Aorta (tissue), 5 donors: ENCODE data around the gene SIRPB1. TPM values are rescaled to one million over a fixed set of nuclear protein-coding genes. Genes with fewer than 3 reads are reported as not detected.

ENCODE experiments used
- ATAC-seq: fragments of 200-7000 bp; cut with Tn5 transposase; one replicate; pipeline ENCODE4 v1.9.1; 2022; ENCODE audit warnings: moderate library complexity; ENCODE audit not compliant: low FRiP score
- DNase-seq, 2 donors: peaks; one replicate each; pipeline ENCODE4 v3.0.0-alpha.2; 2020
- H3K27ac ChIP-seq, 2 donors: one replicate each; pipeline ENCODE4 v1.5.1; 2013; ENCODE audit warnings: low read length in 2 of 2, mild to moderate bottlenecking in 2 of 2, moderate library complexity in 2 of 2, control low read depth in 1 of 2, inconsistent platforms in 1 of 2, low read depth in 1 of 2
- H3K27me3 ChIP-seq, 2 donors: one replicate each; pipeline ENCODE4 v1.6.1; 2013; ENCODE audit warnings: control low read depth in 1 of 2, low read length in 1 of 2, mild to moderate bottlenecking in 1 of 2, moderate library complexity in 1 of 2; ENCODE audit not compliant: insufficient read depth in 2 of 2, control insufficient read depth in 1 of 2
- H3K36me3 ChIP-seq, 2 donors: one replicate each; pipeline ENCODE4 v1.6.1; 2013; ENCODE audit warnings: control low read depth in 1 of 2, low read length in 1 of 2, mild to moderate bottlenecking in 1 of 2; ENCODE audit not compliant: insufficient read depth in 2 of 2, control insufficient read depth in 1 of 2
- H3K4me1 ChIP-seq, 2 donors: one replicate each; pipeline ENCODE4 v1.6.1; 2013; ENCODE audit warnings: low read length in 2 of 2, control low read depth in 1 of 2, mild to moderate bottlenecking in 1 of 2, moderate library complexity in 1 of 2; ENCODE audit not compliant: insufficient read depth in 2 of 2, control insufficient read depth in 1 of 2
- H3K4me3 ChIP-seq, 2 donors: one replicate each; pipeline ENCODE4 v1.5.1; 2013; ENCODE audit warnings: low read length in 2 of 2, control low read depth in 1 of 2, mild to moderate bottlenecking in 1 of 2
- H3K9me3 ChIP-seq: one replicate; pipeline ENCODE4 v1.6.1; 2013; ENCODE audit warnings: mild to moderate bottlenecking, low read length; ENCODE audit not compliant: control insufficient read depth
- WGBS, 2 donors: extraction: QIAGEN DNeasy Blood & Tissue Kit; methylation state at CpG; one replicate each; pipeline ENCODE4 v1.1.7; 2013; 5-methylcytosine and 5-hydroxymethylcytosine counted together
- intact Hi-C, 2 donors: fragments of 100-400 bp; cut with DNase I; formaldehyde crosslinking; loops; one replicate each; pipeline versions ENCODE4 v1.14.2 to v1.15.0; 2022
- polyA plus RNA-seq, 2 donors: library from polyadenylated mRNA; stranded (reverse); fragments of 200-250 nt; gene quantifications; one replicate each; pipeline ENCODE4 v1.2.3, GENCODE V29; 2013
- total RNA-seq, 2 donors: library from RNA; stranded (reverse); fragmentation: NEBNext Ultra II Directional; extraction: Animal tissue kit (Norgen Biotek cat#: 25700); gene quantifications; one replicate each; pipeline ENCODE4 v1.2.1, GENCODE V29; 2021
- donor health status: healthy with polysubstance abuse.
- donor health status: Bipolar disorder and iron deficiency.
- donor health status: DM: no; HTN: no; CAD: no.
- donor health status: DM: no; HTN: no; CAD: no.
- donor health status: DM: yes; HTN: yes; CAD: no.

Gene SIRPB1
- total and polyA plus RNA-seq, 4 donors, result 0.36 to 3.1 (median 1.7) TPM

GRCh38 chr20:1631309-1632151 lies 11.7 kb upstream of the SIRPB1 start:
- intact Hi-C loops, result loop anchor here in 1 of 2 donors (10.0 kb wide), 1 partner anchor 67 kb away; no protein-coding TSS in a partner anchor
- Histone ChIP-seq H3K4me1 (no peaks in the 10 kb centered on the region), H3K4me3 (no peak overlapping the region), H3K9me3 (no peaks in the 10 kb centered on the region), H3K27me3 (no peaks in the 10 kb centered on the region), H3K36me3 (no peaks in the 10 kb centered on the region), H3K27ac (no peak overlapping the region)
- ATAC-seq (no peak), DNase-seq (no peak)
- WGBS, 2 donors, result 42 to 44% methylated on average over 9 of the region's 9 CpGs

GRCh38 chr20:1630186-1630585 lies 10.4 kb upstream of the SIRPB1 start:
- Histone ChIP-seq H3K36me3 (no peaks in the 10 kb centered on the region), H3K9me3 (no peaks in the 10 kb centered on the region), H3K4me1 (no peaks in the 10 kb centered on the region), H3K27ac (no peak overlapping the region), H3K27me3 (no peaks in the 10 kb centered on the region), H3K4me3 (no peak overlapping the region)
- intact Hi-C loops, result loop anchor here in 1 of 2 donors (10.0 kb wide), 1 partner anchor 65 kb away; no protein-coding TSS in a partner anchor
- 78 to 85% methylated on average over 5 of the region's 5 CpGs for WGBS, 2 donors
- ATAC-seq, result no peak
- DNase-seq, result no peak

- ATAC-seq (no peak), DNase-seq (no peak)
- no peaks in the 10 kb centered on the region for H3K9me3 ChIP-seq
- 61 to 63% methylated on average over 5 of the region's 5 CpGs for WGBS, 2 donors
- no peaks in the 10 kb centered on the region for H3K27me3 ChIP-seq
- no peak overlapping the region for H3K27ac ChIP-seq
- no peaks in the 10 kb centered on the region for H3K4me1 ChIP-seq
- intact Hi-C loops, result no loop called here
- no peaks in the 10 kb centered on the region for H3K36me3 ChIP-seq
- no peak overlapping the region for H3K4me3 ChIP-seq
These were observed 9.5 kb upstream of the SIRPB1 start for GRCh38 chr20:1629321-1629720.

GRCh38 chr20:1628621-1629020 lies 8.8 kb upstream of the SIRPB1 start:
- ATAC-seq, result no peak
- no peaks in the 10 kb centered on the region for H3K9me3 ChIP-seq

GRCh38 chr20:1627200-1627550 lies 7.4 kb upstream of the SIRPB1 start:
- H3K4me1 ChIP-seq, result no peaks in the 10 kb centered on the region
- DNase-seq, result no peak
- WGBS, 2 donors, result 79 to 82% methylated on average over 2 of the region's 2 CpGs
- no peak overlapping the region for H3K27ac ChIP-seq
- no peaks in the 10 kb centered on the region for H3K27me3 ChIP-seq
- ATAC-seq, result no peak
- no peaks in the 10 kb centered on the region for H3K9me3 ChIP-seq
- no peaks in the 10 kb centered on the region for H3K36me3 ChIP-seq
- H3K4me3 ChIP-seq, result no peak overlapping the region
- intact Hi-C loops, result no loop called here

More at GRCh38 chr20:1628621-1629020, 8.8 kb upstream of the SIRPB1 start:
- DNase-seq, result no peak
- intact Hi-C loops, result no loop called here
- no peaks in the 10 kb centered on the region for H3K27me3 ChIP-seq
- no peak overlapping the region for H3K27ac ChIP-seq
- no peaks in the 10 kb centered on the region for H3K4me1 ChIP-seq
- no peaks in the 10 kb centered on the region for H3K36me3 ChIP-seq
- 71 to 74% methylated on average over 5 of the region's 5 CpGs for WGBS, 2 donors
- no peak overlapping the region for H3K4me3 ChIP-seq

GRCh38 chr20:1626528-1627199 lies 6.9 kb upstream of the SIRPB1 start:
- Histone ChIP-seq H3K9me3 (no peaks in the 10 kb centered on the region), H3K4me3 (no peak overlapping the region), H3K36me3 (no peaks in the 10 kb centered on the region), H3K4me1 (no peaks in the 10 kb centered on the region), H3K27me3 (no peaks in the 10 kb centered on the region), H3K27ac (no peak overlapping the region)
- no peak for ATAC-seq
- intact Hi-C loops, result no loop called here
- 55 to 59% methylated on average over 3 of the region's 3 CpGs for WGBS, 2 donors
- DNase-seq, result peak in 1 of 2 donors; percentile 55

GRCh38 chr20:1625083-1625690 lies 5.4 kb upstream of the SIRPB1 start:
- no peak overlapping the region for H3K4me3 ChIP-seq
- H3K36me3 ChIP-seq, result no peaks in the 10 kb centered on the region
- ATAC-seq, result no peak
- H3K27me3 ChIP-seq, result no peaks in the 10 kb centered on the region
- H3K27ac ChIP-seq, result no peak overlapping the region
- intact Hi-C loops, result no loop called here
- WGBS, 2 donors, result 47 to 57% methylated on average over 2 of the region's 2 CpGs
- no peak for DNase-seq
- no peaks in the 10 kb centered on the region for H3K4me1 ChIP-seq
- no peaks in the 10 kb centered on the region for H3K9me3 ChIP-seq

GRCh38 chr20:1623501-1624205 lies 3.8 kb upstream of the SIRPB1 start:
- intact Hi-C loops, result no loop called here
- no peak for DNase-seq
- no peaks in the 10 kb centered on the region for H3K4me1 ChIP-seq
- WGBS, 2 donors, result 83 to 88% methylated on average over 14 of the region's 14 CpGs
- H3K36me3 ChIP-seq, result no peaks in the 10 kb centered on the region
- no peak overlapping the region for H3K27ac ChIP-seq
- ATAC-seq, result no peak
- no peaks in the 10 kb centered on the region for H3K27me3 ChIP-seq
- H3K9me3 ChIP-seq, result peaks cover 2% of the 10 kb centered on the region
- no peak overlapping the region for H3K4me3 ChIP-seq
